Stimulated activated CD4-positive, alpha-beta T cell treated with anti-CD3 and anti-CD28 coated beads, TNF-alpha, amount 100 ng/mL, for 1 hour (primary cell): ENCODE results near the gene IFFO2.

Experiments used
- DNase-seq, 3 donors: peaks; one replicate each; pipeline ENCODE4 v3.0.0-alpha.2; 2020; ENCODE audit warnings: low read depth in 3 of 3, low spot score in 1 of 3

Gene IFFO2

DNA sequence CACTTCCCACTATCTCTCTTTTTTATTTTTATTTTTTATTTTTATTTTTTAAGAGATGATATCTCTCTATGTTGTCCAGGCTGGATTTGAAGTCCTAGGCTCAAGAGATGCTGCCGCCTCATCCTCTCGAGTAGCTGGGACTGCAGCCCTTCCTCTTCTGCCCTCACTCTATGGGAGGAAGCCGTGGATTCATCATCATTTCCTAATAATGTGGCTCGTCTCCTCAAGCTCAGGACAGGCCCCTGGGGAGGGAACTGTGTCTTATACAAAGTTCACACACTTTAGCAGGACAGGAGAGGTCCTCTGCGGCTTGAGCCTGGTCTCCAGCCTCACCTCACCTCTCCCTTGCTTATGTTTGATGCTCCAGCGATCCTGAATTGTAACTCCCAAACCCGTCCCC, 16.5 kb upstream of the IFFO2 start:
- no peak for DNase-seq

DNA sequence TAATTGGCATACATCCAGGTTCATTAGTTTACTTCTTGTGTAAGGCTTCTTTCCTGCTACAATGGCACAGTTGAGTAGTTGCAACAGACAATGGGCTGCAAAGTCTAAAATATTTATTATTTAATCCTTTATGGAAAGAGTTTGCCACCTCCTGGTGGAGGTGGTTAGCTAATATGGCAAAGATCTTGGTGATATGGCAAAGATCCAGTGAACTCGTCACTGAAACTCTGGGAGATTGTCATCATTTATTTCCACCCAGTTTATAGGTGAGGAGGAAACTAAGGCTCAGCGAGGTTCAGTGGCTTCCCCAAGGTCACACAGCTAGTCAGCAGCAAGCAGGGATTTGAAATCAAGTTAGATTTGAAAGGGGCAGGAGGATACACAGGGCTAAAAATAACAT, 16.1 kb upstream of the IFFO2 start:
- DNase-seq: no peak

GRCh38 chr1:18970762-18971161, 14.3 kb upstream of the IFFO2 start:
- DNase-seq: no peak

DNA sequence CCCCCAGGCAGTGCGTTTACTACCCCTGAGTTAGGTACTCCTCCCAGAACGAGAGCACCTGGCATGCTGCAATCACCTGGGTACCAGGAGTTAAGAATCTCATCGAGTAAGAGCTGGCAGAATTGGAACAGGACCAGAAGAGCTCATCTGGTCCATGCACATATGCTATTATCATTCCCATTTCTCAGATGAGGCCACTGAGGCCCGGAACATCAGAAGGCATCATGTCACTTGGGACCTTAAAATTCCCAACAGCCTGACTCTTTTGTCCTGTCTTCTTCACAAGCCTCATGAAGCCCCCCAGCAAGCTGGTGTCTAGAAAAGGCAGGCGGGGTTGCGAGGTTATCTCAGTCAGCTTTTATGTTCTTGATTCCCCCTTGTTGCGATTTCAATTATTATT, 13.9 kb upstream of the IFFO2 start:
- DNase-seq: no peak

DNA sequence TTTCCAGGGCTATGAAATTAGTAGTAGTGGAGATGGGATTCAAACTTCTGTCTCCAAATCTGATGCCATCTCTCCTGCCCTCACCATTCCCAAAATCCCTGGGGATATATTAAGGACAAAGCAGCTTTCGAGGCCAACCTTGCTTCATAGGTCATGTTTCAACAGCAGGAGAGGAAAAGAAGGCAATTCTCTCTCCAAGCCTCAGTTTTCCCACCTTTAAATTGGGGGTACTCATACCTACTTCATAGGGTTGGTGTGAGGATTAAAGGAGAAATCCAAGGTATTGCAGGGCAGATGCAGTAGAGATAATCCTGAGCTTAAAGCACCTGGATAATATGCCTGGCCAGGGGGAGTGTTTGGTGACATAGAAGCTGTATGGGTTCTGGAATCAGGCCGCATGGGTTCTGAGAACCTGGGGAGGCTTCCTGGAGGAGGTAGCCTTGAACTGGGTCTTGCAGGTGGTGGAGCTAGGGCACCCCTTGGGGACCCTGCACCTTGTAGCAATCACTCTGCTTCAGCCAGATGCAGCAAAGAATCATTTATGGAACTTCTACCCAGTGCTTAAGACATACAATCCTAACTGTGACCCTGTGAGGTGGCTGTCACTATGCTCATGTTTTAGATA, 10.7 kb upstream of the IFFO2 start:
- no peak for DNase-seq

GRCh38 chr1:18965206-18966173, 9.0 kb upstream of the IFFO2 start:
- DNase-seq: no peak

- DNase-seq: no peak
These were observed 7.5 kb upstream of the IFFO2 start for GRCh38 chr1:18963968-18964367.

DNA sequence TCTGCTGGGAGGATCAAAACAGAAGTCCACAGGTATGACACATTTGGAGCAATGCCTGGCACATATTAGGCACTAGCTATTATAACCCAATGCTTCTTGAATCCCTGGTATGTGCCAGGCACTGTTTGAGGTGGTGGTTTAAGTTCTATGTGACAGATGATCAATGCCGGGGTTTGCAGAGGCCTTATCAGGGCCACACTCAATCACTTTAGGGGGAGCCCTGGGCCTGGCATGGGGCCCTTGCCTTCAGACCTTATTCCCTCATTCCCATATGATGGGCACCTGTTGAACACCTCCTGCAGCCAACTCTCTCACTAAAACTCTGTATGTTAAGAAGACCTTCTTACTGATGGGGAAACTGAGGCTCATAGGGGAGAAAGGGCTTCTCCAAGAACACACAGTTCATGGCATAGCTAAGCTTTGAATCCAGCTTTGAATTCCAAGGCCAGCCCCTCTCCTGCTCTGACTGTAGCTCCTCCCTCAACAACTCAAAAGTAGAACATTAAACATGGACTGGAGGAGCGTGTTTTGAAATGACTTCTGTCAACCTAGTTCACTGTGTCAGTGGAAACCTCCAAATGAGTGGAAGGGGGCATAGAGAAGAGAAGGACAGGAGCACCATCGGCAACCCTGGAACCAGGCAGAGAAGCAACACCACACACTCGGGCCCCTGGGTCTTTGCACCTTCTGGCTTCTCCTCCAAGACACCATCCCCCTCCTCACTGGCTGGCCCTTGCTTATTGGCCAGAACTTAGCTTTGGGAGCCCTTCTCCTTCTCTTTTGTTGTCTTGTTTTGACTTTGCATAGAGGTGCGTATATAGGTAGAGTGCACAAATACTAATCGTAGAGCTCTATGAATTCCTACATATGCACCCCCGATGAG, 6.6 kb upstream of the IFFO2 start:
- DNase-seq: no peak

- DNase-seq: no peak
These were observed 5.7 kb upstream of the IFFO2 start for GRCh38 chr1:18962121-18962721.

DNA sequence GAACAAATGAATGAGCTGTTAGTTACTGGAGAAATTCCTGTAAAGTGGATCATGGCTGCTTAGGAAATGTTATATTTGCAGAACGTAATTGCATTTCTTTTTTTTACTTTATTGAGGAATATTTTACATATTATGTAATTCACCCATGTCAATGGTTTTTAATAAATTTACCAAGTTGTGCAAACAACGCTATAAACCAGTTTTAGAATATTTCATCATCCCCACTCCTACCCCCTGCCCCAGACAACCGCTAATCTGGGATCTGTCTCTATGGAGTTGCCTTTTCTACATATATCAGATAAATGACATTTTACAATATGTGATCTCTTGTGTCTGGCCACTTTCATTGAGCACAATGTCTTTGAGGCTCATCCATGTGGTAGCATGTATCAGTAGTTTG, 4.3 kb upstream of the IFFO2 start:
- no peak for DNase-seq

GRCh38 chr1:18960409-18960808, 3.9 kb upstream of the IFFO2 start:
- no peak for DNase-seq

GRCh38 chr1:18959591-18959990, 3.1 kb upstream of the IFFO2 start:
- no peak for DNase-seq

GRCh38 chr1:18957532-18958300, 1.2 kb upstream of the IFFO2 start:
- DNase-seq: no peak

DNA sequence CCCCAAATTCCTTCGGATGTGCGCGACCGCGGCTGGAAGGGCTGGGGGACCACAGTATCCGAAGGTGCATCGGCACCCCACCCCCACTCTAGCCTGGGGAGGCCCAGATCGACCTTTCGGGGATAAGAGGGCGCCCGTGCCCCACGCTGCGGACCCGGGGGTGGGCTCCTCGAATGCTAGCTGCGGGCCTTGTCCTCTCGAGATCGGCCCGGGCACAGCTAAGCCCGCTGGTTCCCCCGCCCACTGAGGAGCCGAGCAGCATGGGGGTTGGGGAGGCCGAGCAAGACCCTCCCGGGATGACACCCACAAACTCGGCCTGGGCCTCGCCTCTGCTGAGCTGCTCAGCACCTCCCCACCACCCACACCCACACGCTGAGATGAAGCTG, 653 bp upstream of the IFFO2 start:
- no peak for DNase-seq

GRCh38 chr1:18955441-18956192, 859 bp downstream of the IFFO2 start:
- DNase-seq: peak in 1 of 3 donors; percentile 48

DNA sequence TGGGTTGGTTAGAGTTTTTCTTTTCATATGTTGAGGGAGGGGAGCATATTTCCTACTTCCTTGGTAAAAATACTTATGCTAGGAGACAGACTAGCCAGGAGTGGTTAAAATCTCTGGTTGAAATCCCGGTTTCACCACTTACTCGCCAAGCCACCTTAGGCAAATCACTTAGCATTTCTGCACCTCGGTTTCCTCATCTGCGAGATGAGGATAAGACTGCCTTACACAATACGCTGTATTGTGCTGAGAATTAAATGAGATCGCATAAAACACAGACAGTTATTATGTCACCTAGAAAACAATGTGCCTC, 1.4 kb downstream of the IFFO2 start:
- no peak for DNase-seq

DNA sequence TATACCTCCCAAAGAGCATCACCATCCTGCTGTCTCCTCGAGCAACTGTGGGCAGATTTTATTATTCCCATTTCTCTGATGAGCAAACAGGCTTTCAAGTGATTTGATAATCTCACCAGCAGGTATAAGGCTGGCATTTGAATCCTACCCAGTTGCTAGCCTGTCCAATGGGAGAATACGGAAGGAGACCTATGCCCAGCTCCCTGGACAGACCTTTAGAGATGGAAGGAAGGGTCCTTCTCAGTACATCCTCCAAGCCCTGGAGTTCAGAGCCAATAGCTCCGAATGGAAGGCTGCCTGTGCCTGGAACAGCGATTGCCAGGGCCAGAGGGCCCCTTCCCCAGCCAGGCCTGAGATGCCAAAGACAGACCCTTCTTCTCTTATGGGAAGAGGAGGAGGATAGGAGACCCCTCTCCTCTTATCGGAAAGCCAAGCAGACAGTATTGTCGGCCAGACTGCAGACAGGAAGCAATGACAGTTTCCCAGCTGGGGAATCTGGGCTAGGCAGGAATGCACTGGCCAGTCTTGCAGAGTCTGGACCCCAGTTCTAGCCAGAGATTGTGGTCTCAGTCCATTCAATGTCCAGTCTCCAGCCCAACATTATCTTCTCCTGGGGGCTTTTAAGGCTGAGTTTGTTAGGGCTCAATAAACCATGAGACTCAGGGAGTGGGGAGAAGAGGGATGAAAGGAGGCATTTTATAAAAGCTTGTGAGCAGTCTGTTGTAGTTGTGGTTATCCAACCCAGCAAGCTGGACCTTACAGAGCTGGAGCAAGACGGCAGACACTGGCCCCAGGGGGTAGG, 2.0 kb downstream of the IFFO2 start:
- DNase-seq: no peak

- no peak for DNase-seq
These were observed 2.7 kb downstream of the IFFO2 start for GRCh38 chr1:18953731-18954231.
